H9 (cell line): ENCODE data around the gene FPR1. TPM values are rescaled to one million over a fixed set of nuclear protein-coding genes. Genes with fewer than 3 reads are reported as not detected.

Experiments
- DNase-seq: peaks from one replicate; pipeline ENCODE4 v3.0.0-alpha.2; 2017
- H2AFZ ChIP-seq: one replicate; pipeline ENCODE4 v1.6.1; 2013; ENCODE audit warnings: mild to moderate bottlenecking, low read length, control low read depth, moderate library complexity
- H2AK5ac ChIP-seq: 2 replicates; pipeline ENCODE4 v1.6.1; 2013; ENCODE audit warnings: low read length, control low read depth, mixed read lengths; ENCODE audit not compliant: insufficient read length
- H2BK120ac ChIP-seq: one replicate; pipeline ENCODE4 v1.6.1; 2013; ENCODE audit warnings: low read depth, mild to moderate bottlenecking, low read length, control low read depth, inconsistent platforms; ENCODE audit not compliant: poor library complexity, severe bottlenecking
- H2BK12ac ChIP-seq: 2 replicates; pipeline ENCODE4 v1.6.1; 2013; ENCODE audit warnings: low read length, control low read depth, mixed read lengths, low read depth; ENCODE audit not compliant: insufficient read length
- H2BK15ac ChIP-seq: 2 replicates; pipeline ENCODE4 v1.6.1; 2013; ENCODE audit warnings: low read depth, low read length, control low read depth
- H2BK20ac ChIP-seq: one replicate; pipeline ENCODE4 v1.6.1; 2013; ENCODE audit warnings: low read depth, mild to moderate bottlenecking, low read length, control low read depth, inconsistent platforms; ENCODE audit not compliant: poor library complexity, severe bottlenecking
- H2BK5ac ChIP-seq: 2 replicates; pipeline ENCODE4 v1.6.1; 2013; ENCODE audit warnings: low read length, control low read depth, mixed read lengths; ENCODE audit not compliant: insufficient read length
- H3K14ac ChIP-seq: 2 replicates; pipeline ENCODE4 v1.6.1; 2013; ENCODE audit warnings: low read length, control low read depth; ENCODE audit not compliant: insufficient read depth
- H3K18ac ChIP-seq: 2 replicates; pipeline ENCODE4 v1.6.1; 2013; ENCODE audit warnings: low read depth, mild to moderate bottlenecking, mixed read lengths, low read length, control low read depth; ENCODE audit not compliant: insufficient read length
- H3K23ac ChIP-seq: 2 replicates; pipeline ENCODE4 v1.6.1; 2013; ENCODE audit warnings: low read length, control low read depth, mixed read lengths, low read depth; ENCODE audit not compliant: insufficient read length
- H3K23me2 ChIP-seq: 2 replicates; pipeline ENCODE4 v1.6.1; 2013; ENCODE audit warnings: low read depth, mild to moderate bottlenecking, mixed read lengths, low read length, control low read depth; ENCODE audit not compliant: insufficient read length, poor library complexity, severe bottlenecking
- H3K27ac ChIP-seq: 2 replicates; pipeline ENCODE4 v1.5.1; 2013; ENCODE audit warnings: low read length, control low read depth, mixed read lengths, low read depth; ENCODE audit not compliant: insufficient read length
- H3K27me3 ChIP-seq: 2 replicates; pipeline ENCODE4 v1.6.1; 2013; ENCODE audit warnings: low read length, control low read depth, inconsistent platforms; ENCODE audit not compliant: insufficient read depth
- H3K4ac ChIP-seq: 2 replicates; pipeline ENCODE4 v1.6.1; 2013; ENCODE audit warnings: low read depth, mild to moderate bottlenecking, control low read depth, inconsistent platforms, low read length, moderate library complexity
- H3K4me1 ChIP-seq: 2 replicates; pipeline ENCODE4 v1.6.1; 2013; ENCODE audit warnings: low read length, control low read depth, inconsistent platforms; ENCODE audit not compliant: insufficient read depth
- H3K4me2 ChIP-seq: 2 replicates; pipeline ENCODE4 v1.6.1; 2013; ENCODE audit warnings: low read length, control low read depth, mixed read lengths; ENCODE audit not compliant: insufficient read length, insufficient read depth
- H3K56ac ChIP-seq: 2 replicates; pipeline ENCODE4 v1.6.1; 2013; ENCODE audit warnings: low read depth, mild to moderate bottlenecking, mixed read lengths, low read length, control low read depth; ENCODE audit not compliant: insufficient read length
- H3K79me1 ChIP-seq: 2 replicates; pipeline ENCODE4 v1.6.1; 2013; ENCODE audit warnings: low read depth, mild to moderate bottlenecking, moderate library complexity, low read length, control low read depth, inconsistent platforms; ENCODE audit not compliant: insufficient read depth, poor library complexity, severe bottlenecking
- H3K79me2 ChIP-seq: 2 replicates; pipeline ENCODE4 v1.6.1; 2013; ENCODE audit warnings: low read length, control low read depth, inconsistent platforms; ENCODE audit not compliant: insufficient read depth
- H3K9ac ChIP-seq: 2 replicates; pipeline ENCODE4 v1.6.1; 2013; ENCODE audit warnings: low read length, control low read depth, mixed read lengths; ENCODE audit not compliant: insufficient read length; ENCODE audit errors: extremely low read depth
- H3K9me3 ChIP-seq: one replicate; pipeline ENCODE4 v1.6.1; 2013; ENCODE audit warnings: low read depth, low read length, inconsistent platforms; ENCODE audit not compliant: control insufficient read depth
- H3T11ph ChIP-seq: one replicate; pipeline ENCODE4 v1.6.1; 2013; ENCODE audit warnings: mild to moderate bottlenecking, low read length, control low read depth, inconsistent platforms
- H4K20me1 ChIP-seq: one replicate; pipeline ENCODE4 v1.6.1; 2013; ENCODE audit not compliant: control insufficient read depth, insufficient read length, insufficient read depth
- H4K5ac ChIP-seq: 2 replicates; pipeline ENCODE4 v1.6.1; 2013; ENCODE audit warnings: low read depth, mild to moderate bottlenecking, mixed read lengths, low read length, control low read depth; ENCODE audit not compliant: insufficient read length
- H4K8ac ChIP-seq: replicated peaks from 2 replicates; pipeline ENCODE4 v1.6.1; 2013; ENCODE audit warnings: low read length, control low read depth, mixed read lengths, low read depth; ENCODE audit not compliant: insufficient read length
- H4K91ac ChIP-seq: 2 replicates; pipeline ENCODE4 v1.6.1; 2013; ENCODE audit warnings: low read depth, mild to moderate bottlenecking, moderate library complexity, mixed read lengths, low read length, control low read depth; ENCODE audit not compliant: insufficient read length
- H3K27ac Mint-ChIP-seq, 3 experiments: 2 replicates in 2 of 3; 3 replicates in 1 of 3; pipeline ENCODE4 v1.8.0; 2020 to 2021; ENCODE audit warnings: mixed read lengths in 3 of 3, mild to moderate bottlenecking in 1 of 3, moderate library complexity in 1 of 3
- H3K27me3 Mint-ChIP-seq: 2 replicates; pipeline ENCODE4 v1.8.0; 2021; ENCODE audit warnings: low read depth, mild to moderate bottlenecking, moderate library complexity, mixed read lengths
- H3K36me3 Mint-ChIP-seq, 3 experiments: 2 replicates in 2 of 3; 3 replicates in 1 of 3; pipeline ENCODE4 v1.8.0; 2020 to 2021; ENCODE audit warnings: low read depth in 3 of 3, mixed read lengths in 3 of 3; ENCODE audit not compliant: insufficient read depth in 1 of 3
- H3K4me1 Mint-ChIP-seq, 2 experiments: 2 replicates each; pipeline ENCODE4 v1.8.0; 2020; ENCODE audit warnings: mixed read lengths in 2 of 2
- H3K4me3 Mint-ChIP-seq, 2 experiments: 2 replicates in 1 of 2; 3 replicates in 1 of 2; pipeline ENCODE4 v1.8.0; 2020 to 2021; ENCODE audit warnings: mild to moderate bottlenecking in 2 of 2, mixed read lengths in 2 of 2, moderate library complexity in 1 of 2
- H3K9me3 Mint-ChIP-seq, 2 experiments: 2 replicates in 1 of 2; 3 replicates in 1 of 2; pipeline ENCODE4 v1.8.0; 2020; ENCODE audit warnings: mild to moderate bottlenecking in 2 of 2, mixed read lengths in 2 of 2, moderate library complexity in 1 of 2
- WGBS: extraction: QIAGEN DNeasy Blood & Tissue Kit; methylation state at CpG from one replicate; pipeline ENCODE4 v1.1.7; 2013; ENCODE audit warnings: missing lambda C conversion rate, low lambda C conversion rate, mixed read lengths; ENCODE audit not compliant: insufficient read length; ENCODE audit errors: extremely low coverage; 5-methylcytosine and 5-hydroxymethylcytosine counted together
- total RNA-seq: library from RNA; stranded (reverse); gene quantifications from 2 replicates; pipeline ENCODE4 v1.2.1, GENCODE V29; 2021
- TF ChIP-seq, protein P1 (sequence below): fragments of 200-600 bp; sonication (generic); conservative IDR thresholded peaks from 3 replicates; pipeline ENCODE4 v1.8.0; 2021; ENCODE audit warnings: antibody characterized with exemption, mild to moderate bottlenecking

The FPR1 gene
- total RNA-seq, 1 experiment from 2014 or later: not detected

DNA sequence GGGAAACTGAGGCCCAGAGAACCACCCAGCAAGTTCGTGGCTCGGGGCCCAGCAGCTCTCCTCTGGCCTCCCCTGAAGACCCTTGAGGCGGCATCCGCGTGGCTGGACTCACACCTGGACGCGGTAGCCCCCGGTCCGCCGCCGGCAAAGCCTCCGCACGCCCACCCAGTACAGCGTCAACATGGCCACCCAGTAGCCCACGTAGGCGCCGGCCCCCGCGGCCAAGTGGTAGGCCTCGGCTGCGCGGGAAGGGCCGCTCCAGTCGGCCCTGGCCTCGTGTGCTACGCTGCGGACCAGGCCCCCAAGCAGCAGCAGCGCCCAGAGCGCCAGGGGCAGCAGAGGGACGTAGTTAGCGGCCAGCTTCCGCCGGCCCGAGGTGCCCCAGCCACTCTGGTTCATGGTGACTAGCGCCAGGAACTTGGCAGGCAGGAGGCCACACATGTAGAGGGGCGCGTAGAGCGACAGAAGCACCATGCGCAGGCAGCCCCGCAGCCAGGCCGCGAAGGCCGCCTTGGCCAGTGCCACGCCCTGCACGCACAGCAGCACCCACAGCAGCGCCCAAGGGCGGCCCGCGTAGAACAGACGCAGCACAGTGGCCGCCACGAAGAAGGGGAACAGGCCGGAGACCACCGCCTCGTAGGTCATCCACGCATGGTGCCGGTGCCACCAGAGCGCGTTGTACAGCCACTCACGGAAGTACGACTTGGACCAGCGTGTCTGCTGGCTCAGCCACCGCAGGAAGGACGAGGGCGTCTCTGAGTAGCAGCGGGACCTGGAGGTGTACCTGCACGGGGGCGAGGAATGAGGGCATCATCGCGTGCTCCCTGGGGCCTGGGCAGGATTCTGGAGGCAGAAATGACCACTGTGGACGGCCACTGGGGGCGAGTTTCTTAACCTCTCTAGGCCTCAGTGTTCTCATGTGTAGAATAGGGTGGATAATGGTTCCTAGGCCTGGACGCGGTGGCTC lies 38.1 kb downstream of the FPR1 start:
- H4K20me1 ChIP-seq: no peaks in the 10 kb centered on the region
- no peak overlapping the region for H4K91ac ChIP-seq
- H2AFZ ChIP-seq: no peak overlapping the region
- no peak overlapping the region for H3T11ph ChIP-seq
- Mint-ChIP-seq H3K4me1 (peaks cover 3 to 4% of the 10 kb centered on the region in 2 experiments; a peak in 3 of 4 replicates), H3K27ac (no peak overlapping the region; a peak in 1 of 7 replicates), H3K36me3 (no peaks in the 10 kb centered on the region), H3K9me3 (peaks cover 0 to 31% of the 10 kb centered on the region in 2 experiments; a peak in 4 of 5 replicates), H3K4me3 (no peak overlapping the region), H3K27me3 (peaks cover 75% of the 10 kb centered on the region)
- H2BK5ac ChIP-seq: no peak overlapping the region
- no CpG with 5 or more reads among the region's 74 CpGs for WGBS
- no peak overlapping the region for H2BK120ac ChIP-seq
- H2BK15ac ChIP-seq: no peak overlapping the region
- H2BK20ac ChIP-seq: no peak overlapping the region
- no peaks in the 10 kb centered on the region for H3K23me2 ChIP-seq
- H3K27ac ChIP-seq: no peak overlapping the region
- no peaks in the 10 kb centered on the region for H3K79me1 ChIP-seq
- no peaks in the 10 kb centered on the region for H3K9me3 ChIP-seq
- H3K23ac ChIP-seq: no peak overlapping the region
- no peak overlapping the region for H4K5ac ChIP-seq
- no peak overlapping the region for H3K56ac ChIP-seq
- no peak overlapping the region for H3K14ac ChIP-seq
- H4K8ac ChIP-seq: no peak overlapping the region
- H3K18ac ChIP-seq: no peak overlapping the region
- no peak overlapping the region for H3K4me2 ChIP-seq
- H3K4me1 ChIP-seq: no peaks in the 10 kb centered on the region
- peaks cover under 1% of the 10 kb centered on the region; the same call in 1 of the 2 replicates for H3K27me3 ChIP-seq
- no peak overlapping the region for H3K9ac ChIP-seq
- TF ChIP-seq, protein P1, sequence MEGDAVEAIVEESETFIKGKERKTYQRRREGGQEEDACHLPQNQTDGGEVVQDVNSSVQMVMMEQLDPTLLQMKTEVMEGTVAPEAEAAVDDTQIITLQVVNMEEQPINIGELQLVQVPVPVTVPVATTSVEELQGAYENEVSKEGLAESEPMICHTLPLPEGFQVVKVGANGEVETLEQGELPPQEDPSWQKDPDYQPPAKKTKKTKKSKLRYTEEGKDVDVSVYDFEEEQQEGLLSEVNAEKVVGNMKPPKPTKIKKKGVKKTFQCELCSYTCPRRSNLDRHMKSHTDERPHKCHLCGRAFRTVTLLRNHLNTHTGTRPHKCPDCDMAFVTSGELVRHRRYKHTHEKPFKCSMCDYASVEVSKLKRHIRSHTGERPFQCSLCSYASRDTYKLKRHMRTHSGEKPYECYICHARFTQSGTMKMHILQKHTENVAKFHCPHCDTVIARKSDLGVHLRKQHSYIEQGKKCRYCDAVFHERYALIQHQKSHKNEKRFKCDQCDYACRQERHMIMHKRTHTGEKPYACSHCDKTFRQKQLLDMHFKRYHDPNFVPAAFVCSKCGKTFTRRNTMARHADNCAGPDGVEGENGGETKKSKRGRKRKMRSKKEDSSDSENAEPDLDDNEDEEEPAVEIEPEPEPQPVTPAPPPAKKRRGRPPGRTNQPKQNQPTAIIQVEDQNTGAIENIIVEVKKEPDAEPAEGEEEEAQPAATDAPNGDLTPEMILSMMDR: no peak
- no peak overlapping the region for H2AK5ac ChIP-seq
- no peak overlapping the region for H2BK12ac ChIP-seq
- no peak overlapping the region for H3K4ac ChIP-seq
- H3K79me2 ChIP-seq: no peaks in the 10 kb centered on the region
- DNase-seq: no peak
